ENCODE measurements around the gene PXDN.
"Not testable (repeated sequence)": the region's sequence is repeated elsewhere in the genome, so short reads cannot be mapped to it uniquely, and the experiment has no call there.

PXDN gene

DNA sequence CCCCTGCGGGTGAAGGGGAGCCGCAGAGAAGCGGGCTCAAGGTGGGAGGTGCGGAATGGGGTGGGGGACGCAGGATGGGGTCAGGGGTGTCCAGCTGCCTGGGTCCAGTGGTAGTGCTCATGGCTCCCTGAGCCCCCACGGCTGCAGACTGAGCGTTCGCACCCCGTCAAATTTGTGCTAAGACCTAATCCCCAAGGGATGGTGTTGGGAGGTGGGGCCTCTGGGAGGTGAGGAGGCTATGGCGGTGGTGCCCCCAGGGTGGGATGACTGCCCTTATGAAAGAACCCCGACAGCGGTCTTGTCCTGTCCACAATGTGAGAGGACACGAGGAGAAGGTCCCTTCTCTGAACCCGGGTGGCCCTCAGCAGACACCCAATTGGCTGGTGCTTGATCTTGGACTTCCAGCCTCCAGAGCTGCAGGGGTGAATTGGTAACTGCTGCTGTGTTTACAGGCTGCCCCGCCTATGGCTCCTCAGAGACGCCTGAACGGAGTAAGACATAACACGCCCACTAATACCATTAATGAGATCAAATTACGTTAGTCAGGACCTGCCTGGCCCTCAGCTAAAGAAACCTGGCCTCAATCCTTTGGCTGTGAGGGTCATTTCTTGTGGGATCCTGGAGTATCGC is 42.6 kb downstream of the PXDN start:
- no peak overlapping the region for H3K9ac ChIP-seq (ENCODE audit: low read length)
- no peaks in the 10 kb centered on the region for H3K27me3 ChIP-seq (replicated peaks; ENCODE audit: control insufficient read depth, insufficient read depth, low read length)
- DNase-seq (ENCODE audit: low read depth) = no peak
- no peaks in the 10 kb centered on the region for H3K36me3 ChIP-seq (ENCODE audit: control insufficient read depth, insufficient read depth, low read length, severe bottlenecking)
- no peaks in the 10 kb centered on the region for H3K9me3 ChIP-seq (ENCODE audit: control insufficient read depth, low read length)
- no peak overlapping the region for H3K4me3 ChIP-seq (ENCODE audit: low read length)
- H3K4me1 ChIP-seq (ENCODE audit: control insufficient read depth, insufficient read depth, low read length) = peaks cover 25% of the 10 kb centered on the region

DNA sequence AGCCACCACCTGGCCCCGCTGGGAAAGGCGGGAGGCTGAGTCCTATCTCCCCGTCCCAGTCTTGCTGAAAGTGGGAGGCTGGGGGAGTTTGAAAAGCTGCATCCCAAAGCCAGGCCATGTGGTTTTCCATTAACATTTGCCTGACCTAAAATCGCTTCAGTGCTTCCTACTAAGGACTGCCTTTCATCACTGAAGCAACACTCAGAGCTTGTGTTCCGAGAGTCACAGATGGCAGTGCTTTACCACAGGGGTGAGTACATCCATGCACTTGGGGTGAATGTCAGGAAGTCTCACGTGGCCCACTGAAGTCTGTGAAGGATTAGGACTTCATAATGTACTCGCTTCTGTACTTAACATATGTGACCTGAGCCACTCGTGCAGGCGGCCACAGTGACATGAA is 43.3 kb downstream of the PXDN start:
- DNase-seq (ENCODE audit: low read depth) = no peak
- Histone ChIP-seq H3K9ac (ENCODE audit: low read length) (no peak overlapping the region), H3K9me3 (ENCODE audit: control insufficient read depth, low read length) (no peaks in the 10 kb centered on the region), H3K4me1 (ENCODE audit: control insufficient read depth, insufficient read depth, low read length) (peaks cover 31% of the 10 kb centered on the region), H3K4me3 (ENCODE audit: low read length) (no peak overlapping the region), H3K36me3 (ENCODE audit: control insufficient read depth, insufficient read depth, low read length, severe bottlenecking) (no peaks in the 10 kb centered on the region), H3K27me3 (replicated peaks; ENCODE audit: control insufficient read depth, insufficient read depth, low read length) (no peaks in the 10 kb centered on the region)

DNA sequence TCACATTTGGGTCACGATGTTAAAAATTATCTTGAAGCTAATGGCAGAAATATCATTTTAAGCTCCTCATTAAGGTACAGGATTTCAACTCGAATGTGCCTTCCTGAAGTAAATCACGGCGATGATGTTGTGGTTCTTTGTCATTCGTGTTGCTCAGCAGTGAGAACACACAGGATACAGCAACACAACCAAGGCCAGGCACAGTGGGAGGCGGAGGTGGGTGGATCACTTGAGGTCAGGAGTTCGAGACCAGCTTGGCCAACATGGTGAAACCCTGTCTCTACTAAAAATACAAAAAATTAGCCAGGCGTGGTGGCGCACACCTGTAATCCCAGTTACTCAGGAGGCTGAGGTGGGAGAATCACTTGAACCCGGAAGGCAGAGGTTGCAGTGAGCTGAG is 43.9 kb downstream of the PXDN start:
- not testable (repeated sequence) for DNase-seq (ENCODE audit: low read depth); H3K4me3 ChIP-seq (ENCODE audit: low read length); H3K27me3 ChIP-seq (replicated peaks; ENCODE audit: control insufficient read depth, insufficient read depth, low read length); H3K9ac ChIP-seq (ENCODE audit: low read length); H3K36me3 ChIP-seq (ENCODE audit: control insufficient read depth, insufficient read depth, low read length, severe bottlenecking); H3K9me3 ChIP-seq (ENCODE audit: control insufficient read depth, low read length)
- peaks cover 31% of the 10 kb centered on the region for H3K4me1 ChIP-seq (ENCODE audit: control insufficient read depth, insufficient read depth, low read length)

DNA sequence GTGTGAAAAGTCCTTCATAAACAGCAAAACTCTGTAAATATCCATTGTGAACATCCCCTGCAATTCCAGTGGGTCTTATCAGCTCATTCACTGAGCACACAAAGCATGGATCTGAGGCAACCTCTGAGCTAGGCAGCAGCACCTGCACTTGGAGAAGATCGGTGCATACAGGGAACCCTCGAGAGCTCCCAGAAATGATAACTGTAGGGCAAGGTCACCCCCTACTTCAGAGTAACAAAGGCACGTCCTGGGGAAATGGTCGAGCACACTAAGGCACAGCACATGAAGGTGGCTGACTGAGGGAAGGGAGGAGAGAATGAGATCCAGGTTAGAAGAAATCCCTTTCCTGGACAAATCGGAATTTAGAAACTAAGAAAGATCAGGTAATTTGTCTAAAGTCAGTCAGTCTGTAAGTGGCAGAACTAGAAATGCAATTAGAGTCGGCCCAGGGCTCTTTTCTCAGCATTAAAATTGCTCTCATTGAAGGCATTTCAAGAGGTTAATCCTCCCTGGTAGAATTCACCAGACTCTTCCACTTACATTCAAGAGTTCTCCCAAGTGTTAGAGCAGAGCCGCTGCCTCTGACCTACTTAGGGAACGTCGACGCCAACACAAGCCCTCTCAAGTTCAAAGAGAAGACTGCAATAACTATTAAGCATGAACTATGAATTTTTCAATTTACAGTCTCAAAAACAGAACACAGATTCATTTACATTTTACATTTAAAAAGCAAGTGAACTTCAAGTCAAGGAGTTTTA is 45.9 kb downstream of the PXDN start:
- Histone ChIP-seq H3K9me3 (ENCODE audit: control insufficient read depth, low read length) (no peaks in the 10 kb centered on the region), H3K36me3 (ENCODE audit: control insufficient read depth, insufficient read depth, low read length, severe bottlenecking) (no peaks in the 10 kb centered on the region), H3K27me3 (replicated peaks; ENCODE audit: control insufficient read depth, insufficient read depth, low read length) (no peaks in the 10 kb centered on the region), H3K4me1 (ENCODE audit: control insufficient read depth, insufficient read depth, low read length) (peaks cover 31% of the 10 kb centered on the region), H3K9ac (ENCODE audit: low read length) (peak overlapping the region; percentile 52), H3K4me3 (ENCODE audit: low read length) (peak overlapping the region; percentile 42)
- DNase-seq (ENCODE audit: low read depth) = no peak

DNA sequence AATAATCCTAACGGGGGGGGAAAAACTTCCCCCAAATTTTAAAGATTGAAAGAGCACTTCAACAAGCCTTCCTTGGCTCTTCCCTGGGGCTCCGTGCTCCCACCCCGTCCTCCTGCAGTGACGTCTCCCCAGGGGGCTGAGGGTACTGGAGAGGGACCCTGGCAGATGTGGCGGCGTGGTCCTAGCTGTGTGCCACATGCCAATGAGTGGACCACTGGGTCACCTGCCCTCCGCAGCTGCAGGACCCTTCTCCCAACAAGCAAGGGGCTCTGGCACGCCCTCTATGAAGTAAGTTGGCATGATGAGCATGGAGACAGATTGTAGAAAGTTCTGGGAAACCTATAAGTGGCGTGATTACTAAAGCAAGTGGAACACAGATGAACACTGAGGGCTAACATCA is 46.7 kb downstream of the PXDN start:
- no peaks in the 10 kb centered on the region for H3K9me3 ChIP-seq (ENCODE audit: control insufficient read depth, low read length)
- H3K9ac ChIP-seq (ENCODE audit: low read length) = no peak overlapping the region
- H3K27me3 ChIP-seq (replicated peaks; ENCODE audit: control insufficient read depth, insufficient read depth, low read length) = no peaks in the 10 kb centered on the region
- DNase-seq (ENCODE audit: low read depth) = no peak
- H3K36me3 ChIP-seq (ENCODE audit: control insufficient read depth, insufficient read depth, low read length, severe bottlenecking) = peaks cover 4% of the 10 kb centered on the region
- peak overlapping the region; percentile 42 for H3K4me3 ChIP-seq (ENCODE audit: low read length)
- peaks cover 31% of the 10 kb centered on the region for H3K4me1 ChIP-seq (ENCODE audit: control insufficient read depth, insufficient read depth, low read length)

DNA sequence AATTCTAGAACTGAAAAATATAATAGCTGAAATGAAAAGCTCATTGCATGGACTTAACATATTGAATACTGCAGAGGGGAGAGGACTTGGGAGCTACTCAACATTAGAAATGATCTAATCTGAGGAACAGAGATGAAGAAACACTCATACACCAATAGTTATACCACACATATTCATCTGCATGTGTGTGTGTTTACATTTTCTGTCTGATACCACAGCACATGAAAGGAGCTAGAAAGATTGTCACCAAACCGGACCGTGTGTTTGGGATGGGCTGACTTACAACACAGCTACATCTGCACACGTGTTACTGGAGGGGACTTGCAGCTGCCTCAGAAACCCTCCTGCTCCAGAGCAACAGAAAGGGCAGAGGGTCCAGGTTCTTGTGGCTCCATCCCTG is 47.8 kb downstream of the PXDN start:
- no peak overlapping the region for H3K9ac ChIP-seq (ENCODE audit: low read length)
- no peak for DNase-seq (ENCODE audit: low read depth)
- peaks cover 31% of the 10 kb centered on the region for H3K4me1 ChIP-seq (ENCODE audit: control insufficient read depth, insufficient read depth, low read length)
- no peaks in the 10 kb centered on the region for H3K27me3 ChIP-seq (replicated peaks; ENCODE audit: control insufficient read depth, insufficient read depth, low read length)
- no peak overlapping the region for H3K4me3 ChIP-seq (ENCODE audit: low read length)
- no peaks in the 10 kb centered on the region for H3K9me3 ChIP-seq (ENCODE audit: control insufficient read depth, low read length)
- H3K36me3 ChIP-seq (ENCODE audit: control insufficient read depth, insufficient read depth, low read length, severe bottlenecking) = peaks cover 15% of the 10 kb centered on the region

DNA sequence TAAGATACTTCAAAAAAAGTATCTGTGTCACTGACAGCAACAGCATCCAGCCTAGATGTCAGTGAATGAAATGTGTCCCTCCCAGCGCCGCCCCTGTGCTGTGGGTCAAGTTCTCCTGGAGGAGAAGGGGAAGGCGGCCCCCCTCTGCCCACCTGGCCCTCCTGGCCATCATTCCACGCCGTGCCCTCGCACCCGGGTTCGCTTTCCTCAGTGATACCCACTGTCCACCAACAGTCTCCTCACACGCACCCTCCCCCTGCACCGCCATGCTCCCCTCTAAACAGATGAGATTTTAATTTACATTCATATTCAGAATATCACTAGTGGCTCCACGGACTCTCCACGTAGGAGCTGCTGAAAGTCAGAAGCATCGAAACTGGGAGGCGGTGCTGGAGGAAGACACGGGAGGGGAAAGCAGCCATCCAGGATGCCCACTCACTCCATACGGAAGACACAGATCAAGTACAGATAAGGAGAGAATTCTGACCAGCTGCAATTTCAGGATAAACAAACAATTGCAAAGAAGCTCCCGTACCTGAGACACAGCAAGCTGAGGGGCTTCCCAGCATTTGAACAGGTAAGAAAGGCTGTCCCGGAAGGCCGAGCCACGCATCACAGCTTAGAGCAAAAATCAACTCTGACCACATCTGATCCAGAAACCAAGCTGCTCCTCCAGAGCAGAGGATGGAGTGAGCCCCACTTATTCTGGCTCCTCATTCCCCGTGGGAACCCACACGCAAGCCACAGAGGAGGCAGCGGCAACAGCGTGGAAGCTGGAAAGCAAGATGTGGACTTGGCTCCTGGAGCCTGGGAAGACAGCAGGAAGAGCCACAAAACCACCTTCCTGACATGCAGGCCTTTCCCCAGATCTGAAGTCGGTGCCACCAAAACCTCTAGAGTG is 49.7 kb downstream of the PXDN start:
- no peak for DNase-seq (ENCODE audit: low read depth)
- Histone ChIP-seq H3K27me3 (replicated peaks; ENCODE audit: control insufficient read depth, insufficient read depth, low read length) (no peaks in the 10 kb centered on the region), H3K4me1 (ENCODE audit: control insufficient read depth, insufficient read depth, low read length) (peaks cover 40% of the 10 kb centered on the region), H3K9me3 (ENCODE audit: control insufficient read depth, low read length) (no peaks in the 10 kb centered on the region), H3K36me3 (ENCODE audit: control insufficient read depth, insufficient read depth, low read length, severe bottlenecking) (peaks cover 33% of the 10 kb centered on the region), H3K4me3 (ENCODE audit: low read length) (no peak overlapping the region), H3K9ac (ENCODE audit: low read length) (no peak overlapping the region)

DNA sequence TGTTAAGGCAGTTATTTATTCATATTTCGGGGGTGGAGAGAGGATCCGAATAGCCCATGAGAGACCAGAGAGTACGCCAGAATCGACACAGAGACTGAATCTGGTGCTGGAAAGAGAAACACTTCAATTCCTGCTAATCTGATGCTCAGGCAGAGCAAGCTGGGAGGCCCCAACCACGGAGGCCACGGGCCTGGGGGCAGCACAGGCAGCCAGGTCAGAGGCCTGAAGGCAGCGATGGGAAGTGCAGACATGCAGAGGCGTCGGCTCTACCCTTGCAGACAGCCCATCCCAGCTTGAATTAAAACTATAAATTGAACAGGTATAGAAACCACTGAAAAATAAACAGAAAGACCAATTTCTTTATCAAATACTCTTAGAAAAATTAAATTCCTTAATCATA is 50.6 kb downstream of the PXDN start:
- Histone ChIP-seq H3K4me3 (ENCODE audit: low read length) (no peak overlapping the region), H3K4me1 (ENCODE audit: control insufficient read depth, insufficient read depth, low read length) (peaks cover 36% of the 10 kb centered on the region), H3K9me3 (ENCODE audit: control insufficient read depth, low read length) (no peaks in the 10 kb centered on the region), H3K27me3 (replicated peaks; ENCODE audit: control insufficient read depth, insufficient read depth, low read length) (no peaks in the 10 kb centered on the region), H3K9ac (ENCODE audit: low read length) (no peak overlapping the region), H3K36me3 (ENCODE audit: control insufficient read depth, insufficient read depth, low read length, severe bottlenecking) (peaks cover 41% of the 10 kb centered on the region)
- DNase-seq (ENCODE audit: low read depth) = no peak

DNA sequence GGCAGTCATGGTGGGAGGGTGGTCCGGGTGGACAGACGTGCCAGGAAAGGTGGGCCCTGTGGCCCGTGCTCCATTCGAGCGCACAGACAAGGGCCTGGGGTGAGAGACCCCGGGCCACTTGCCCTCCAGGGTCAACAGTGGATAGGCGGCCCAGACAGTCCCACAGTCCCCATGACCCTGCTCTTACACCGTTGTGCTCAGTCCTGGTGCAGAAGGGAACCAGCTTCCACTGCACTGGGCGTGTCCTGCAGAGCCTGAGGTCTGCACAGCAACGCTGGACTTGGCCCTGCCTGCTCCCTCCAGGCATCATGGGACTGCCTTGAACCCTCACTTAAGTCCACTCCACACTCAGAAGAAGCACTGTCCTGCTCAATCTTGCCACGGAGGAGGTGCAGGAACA is 52.0 kb downstream of the PXDN start:
- no peak for DNase-seq (ENCODE audit: low read depth)
- Histone ChIP-seq H3K9me3 (ENCODE audit: control insufficient read depth, low read length) (no peaks in the 10 kb centered on the region), H3K4me1 (ENCODE audit: control insufficient read depth, insufficient read depth, low read length) (peaks cover 22% of the 10 kb centered on the region), H3K4me3 (ENCODE audit: low read length) (no peak overlapping the region), H3K9ac (ENCODE audit: low read length) (no peak overlapping the region), H3K27me3 (replicated peaks; ENCODE audit: control insufficient read depth, insufficient read depth, low read length) (no peaks in the 10 kb centered on the region), H3K36me3 (ENCODE audit: control insufficient read depth, insufficient read depth, low read length, severe bottlenecking) (peaks cover 55% of the 10 kb centered on the region)

DNA sequence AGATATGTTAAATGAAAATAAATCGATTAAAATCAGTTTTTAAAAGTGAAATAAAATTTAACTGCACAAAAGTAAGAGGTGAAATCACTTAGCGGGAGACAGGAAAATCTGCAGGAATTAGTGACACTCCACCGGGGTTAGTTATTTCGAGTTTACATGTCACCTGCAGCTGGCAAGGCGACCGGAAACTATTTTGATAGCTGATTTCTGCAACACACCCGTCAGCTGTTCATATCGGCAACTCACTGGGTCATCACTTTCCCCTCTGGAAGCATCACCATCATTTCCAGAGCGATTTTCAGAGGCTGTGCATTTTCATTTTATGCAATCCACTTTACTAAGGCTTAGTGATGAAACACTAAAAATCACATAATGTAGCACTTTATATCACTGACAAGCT is 52.9 kb downstream of the PXDN start:
- no peak for DNase-seq (ENCODE audit: low read depth)
- no peak overlapping the region for H3K9ac ChIP-seq (ENCODE audit: low read length)
- peaks cover 64% of the 10 kb centered on the region for H3K36me3 ChIP-seq (ENCODE audit: control insufficient read depth, insufficient read depth, low read length, severe bottlenecking)
- peaks cover 12% of the 10 kb centered on the region for H3K4me1 ChIP-seq (ENCODE audit: control insufficient read depth, insufficient read depth, low read length)
- no peaks in the 10 kb centered on the region for H3K9me3 ChIP-seq (ENCODE audit: control insufficient read depth, low read length)
- H3K27me3 ChIP-seq (replicated peaks; ENCODE audit: control insufficient read depth, insufficient read depth, low read length) = no peaks in the 10 kb centered on the region
- H3K4me3 ChIP-seq (ENCODE audit: low read length) = no peak overlapping the region

DNA sequence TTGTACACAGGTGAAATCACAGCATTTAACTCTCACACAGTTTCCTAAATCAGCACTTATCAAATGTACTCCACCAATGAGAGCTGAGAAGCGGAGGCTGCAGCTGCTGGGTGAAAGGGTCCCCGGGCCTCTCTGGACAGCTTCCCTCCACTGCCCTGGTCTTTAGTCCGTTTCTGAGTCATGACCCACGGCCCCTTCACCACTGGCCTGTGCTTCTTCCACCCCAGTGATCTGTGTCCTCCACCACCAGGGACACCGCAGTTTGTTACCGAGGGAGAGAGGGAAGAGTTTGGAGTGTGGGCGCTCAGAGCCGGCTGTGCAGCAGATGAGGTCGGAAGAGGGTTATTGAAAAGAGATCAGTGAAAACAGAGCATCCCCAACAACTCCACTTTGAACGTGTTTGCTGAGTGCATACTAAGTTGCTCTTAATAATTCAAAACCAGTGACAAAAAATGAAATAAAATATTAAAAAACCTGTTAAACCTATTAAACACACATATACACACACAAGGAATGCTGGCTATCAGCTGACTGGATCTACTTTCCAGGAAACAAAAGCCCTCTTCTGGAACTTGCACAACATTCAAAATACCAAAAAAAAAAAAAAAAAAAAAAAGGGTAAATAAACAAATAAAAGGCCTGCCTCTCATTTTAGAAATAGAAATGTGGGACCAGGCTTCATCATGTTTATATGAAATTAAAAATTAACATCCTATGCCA is 54.1 kb downstream of the PXDN start:
- H3K27me3 ChIP-seq (replicated peaks; ENCODE audit: control insufficient read depth, insufficient read depth, low read length) = no peaks in the 10 kb centered on the region
- peak overlapping the region; percentile 10 for H3K9ac ChIP-seq (ENCODE audit: low read length)
- peaks cover 10% of the 10 kb centered on the region for H3K4me1 ChIP-seq (ENCODE audit: control insufficient read depth, insufficient read depth, low read length)
- no peaks in the 10 kb centered on the region for H3K9me3 ChIP-seq (ENCODE audit: control insufficient read depth, low read length)
- H3K4me3 ChIP-seq (ENCODE audit: low read length) = no peak overlapping the region
- peak; percentile 48 for DNase-seq (ENCODE audit: low read depth)
- H3K36me3 ChIP-seq (ENCODE audit: control insufficient read depth, insufficient read depth, low read length, severe bottlenecking) = peaks cover 75% of the 10 kb centered on the region
